ENCODE data around the gene DIABLO.

DNA sequence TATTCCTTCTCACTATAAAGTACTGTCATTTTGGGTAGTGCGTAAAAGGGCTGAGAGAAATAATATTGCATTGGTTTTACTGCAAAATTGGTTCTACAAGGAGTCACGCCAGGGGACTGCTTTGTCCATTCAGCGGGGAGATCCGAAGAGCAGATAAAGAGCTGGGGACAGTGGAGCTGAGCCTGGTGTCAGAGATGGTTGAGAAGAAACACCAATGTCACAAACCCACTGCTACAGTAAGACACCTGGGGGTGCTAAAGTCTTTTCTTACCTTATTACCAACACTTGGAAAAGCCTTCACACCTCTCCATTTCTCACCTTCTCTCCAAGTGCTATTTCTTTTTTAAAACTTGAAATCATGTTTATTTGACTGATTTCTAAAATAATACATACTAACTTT, 66.0 kb downstream of the DIABLO start:
- TF ChIP-seq, protein P1, sequence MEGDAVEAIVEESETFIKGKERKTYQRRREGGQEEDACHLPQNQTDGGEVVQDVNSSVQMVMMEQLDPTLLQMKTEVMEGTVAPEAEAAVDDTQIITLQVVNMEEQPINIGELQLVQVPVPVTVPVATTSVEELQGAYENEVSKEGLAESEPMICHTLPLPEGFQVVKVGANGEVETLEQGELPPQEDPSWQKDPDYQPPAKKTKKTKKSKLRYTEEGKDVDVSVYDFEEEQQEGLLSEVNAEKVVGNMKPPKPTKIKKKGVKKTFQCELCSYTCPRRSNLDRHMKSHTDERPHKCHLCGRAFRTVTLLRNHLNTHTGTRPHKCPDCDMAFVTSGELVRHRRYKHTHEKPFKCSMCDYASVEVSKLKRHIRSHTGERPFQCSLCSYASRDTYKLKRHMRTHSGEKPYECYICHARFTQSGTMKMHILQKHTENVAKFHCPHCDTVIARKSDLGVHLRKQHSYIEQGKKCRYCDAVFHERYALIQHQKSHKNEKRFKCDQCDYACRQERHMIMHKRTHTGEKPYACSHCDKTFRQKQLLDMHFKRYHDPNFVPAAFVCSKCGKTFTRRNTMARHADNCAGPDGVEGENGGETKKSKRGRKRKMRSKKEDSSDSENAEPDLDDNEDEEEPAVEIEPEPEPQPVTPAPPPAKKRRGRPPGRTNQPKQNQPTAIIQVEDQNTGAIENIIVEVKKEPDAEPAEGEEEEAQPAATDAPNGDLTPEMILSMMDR (IDR thresholded peaks at IDR 0.05): no peak
- no peak for TF ChIP-seq POLR2A (IDR thresholded peaks at IDR 0.05)
- TF ChIP-seq POLR2AphosphoS5 (IDR thresholded peaks at IDR 0.05): no peak
- TF ChIP-seq EP300 (IDR thresholded peaks at IDR 0.05): no peak

All from upper lobe of left lung (tissue), 4 donors.